NOMO-1 treated with dmso at 0.1 percent for 144 hours (cell line): ENCODE results near the gene FCGR2B.
A peak's percentile ranks its signal among the peaks of the same experiment; 100 is the strongest.
"Not testable (repeated sequence)": the region's sequence is repeated elsewhere in the genome, so short reads cannot be mapped to it uniquely, and the experiment has no call there.

ENCODE experiments used
- DNase-seq: peaks from one replicate; lab custom pipeline; 2025; ENCODE audit not compliant: unreplicated experiment; lab: John Stamatoyannopoulos, UW

Gene FCGR2B

GRCh38 chr1:161705537-161705936 is 42.6 kb downstream of the FCGR2B start:
- no peak for DNase-seq

- no peak for DNase-seq
Observed at GRCh38 chr1:161706113-161706481, 43.2 kb downstream of the FCGR2B start.

GRCh38 chr1:161706482-161707347 is 43.8 kb downstream of the FCGR2B start, which contains the start of gene FCRLA:
TSS of gene FCRLA (plus strand) at chr1:161707229. CDS start at chr1:161707265, 36 bp downstream.
- DNase-seq, result peak; percentile 49

GRCh38 chr1:161707503-161707902 is 44.6 kb downstream of the FCGR2B start:
- no peak for DNase-seq

- no peak for DNase-seq
Observed at GRCh38 chr1:161709373-161709772, 46.4 kb downstream of the FCGR2B start.

GRCh38 chr1:161710560-161710959 is 47.6 kb downstream of the FCGR2B start:
- DNase-seq, result no peak

- DNase-seq, result peak; percentile 65
Observed at GRCh38 chr1:161718559-161719324, 55.8 kb downstream of the FCGR2B start.

- no peak for DNase-seq
Observed at GRCh38 chr1:161719325-161719611, 56.3 kb downstream of the FCGR2B start.

- DNase-seq, result no peak
Observed at GRCh38 chr1:161720422-161720821, 57.5 kb downstream of the FCGR2B start.

GRCh38 chr1:161720956-161721737 is 58.2 kb downstream of the FCGR2B start, which contains the start of gene FCRLB:
TSS of gene FCRLB (plus strand) at chr1:161721544. CDS start at chr1:161722673, 1,129 bp downstream.
- DNase-seq, result no peak

GRCh38 chr1:161721738-161722343 is 58.9 kb downstream of the FCGR2B start:
- DNase-seq, result peak; percentile 82

- no peak for DNase-seq
Observed at GRCh38 chr1:161722406-161722805, 59.5 kb downstream of the FCGR2B start.

GRCh38 chr1:161723459-161724141 is 60.7 kb downstream of the FCGR2B start:
- no peak for DNase-seq

GRCh38 chr1:161725258-161725907 is 62.4 kb downstream of the FCGR2B start:
- DNase-seq, result not testable (repeated sequence)

GRCh38 chr1:161725908-161726472 is 63.0 kb downstream of the FCGR2B start:
- no peak for DNase-seq

GRCh38 chr1:161726473-161727255 is 63.7 kb downstream of the FCGR2B start:
- peak; percentile 63 for DNase-seq

- DNase-seq, result peak; percentile 24
Observed at GRCh38 chr1:161727256-161727924, 64.4 kb downstream of the FCGR2B start.
